Esophagus muscularis mucosa (tissue), 3 donors: ENCODE measurements around the gene OSBPL1A.

Source experiments
- CTCF ChIP-seq, 3 experiments: fragments of 200-600 bp in 2 of 3; fragments of 450-650 bp in 1 of 3; sonication (generic) in 2 of 3; IDR thresholded peaks; one replicate each; pipeline ENCODE4 v1.5.1; 2017 to 2019; ENCODE audit warnings: antibody characterized with exemption in 3 of 3, mild to moderate bottlenecking in 2 of 3, moderate library complexity in 1 of 3
- POLR2A ChIP-seq: fragments of 450-650 bp; IDR thresholded peaks from one replicate; pipeline ENCODE4 v1.6.1; 2017; ENCODE audit warnings: antibody characterized with exemption, moderate library complexity, mild to moderate bottlenecking, low read depth

DNA sequence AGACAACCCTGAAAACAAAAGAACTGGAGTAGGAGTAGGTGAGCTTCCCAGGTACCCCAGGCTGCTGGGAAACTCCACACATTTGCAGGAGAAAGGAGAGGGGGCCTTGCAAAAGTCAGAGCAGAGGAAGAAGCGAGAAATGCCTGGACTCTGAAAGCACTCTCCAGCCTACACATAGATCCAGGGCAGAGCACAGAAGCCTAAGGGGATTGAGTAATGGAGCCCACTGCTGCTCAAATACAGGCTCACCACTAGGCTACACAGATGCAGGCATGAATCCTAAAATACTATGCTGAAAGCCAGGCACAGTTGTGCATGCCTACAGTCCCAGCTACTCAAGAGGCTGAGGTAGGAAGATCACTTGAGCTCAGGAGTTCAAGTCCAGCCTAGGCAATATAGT lies 33.4 kb downstream of the OSBPL1A start:
- TF ChIP-seq CTCF (IDR thresholded peaks at IDR 0.05): no peak
- TF ChIP-seq POLR2A: no peak
